Nephron progenitor cell (in vitro differentiated cells): Measurements from ENCODE around the gene ATF7IP2.
"Not testable (repeated sequence)": the region's sequence is repeated elsewhere in the genome, so short reads cannot be mapped to it uniquely, and the experiment has no call there.

ENCODE experiments used
- DNase-seq: peaks from one replicate; pipeline ENCODE4 v3.0.0; 2021
- H3K27ac Mint-ChIP-seq: 2 replicates; pipeline ENCODE4 v1.8.0; 2021; ENCODE audit warnings: mild to moderate bottlenecking, moderate library complexity, mixed read lengths
- H3K27me3 Mint-ChIP-seq: 2 replicates; pipeline ENCODE4 v1.8.0; 2021; ENCODE audit warnings: mild to moderate bottlenecking, low read depth, mixed read lengths; ENCODE audit not compliant: poor library complexity
- H3K36me3 Mint-ChIP-seq: 2 replicates; pipeline ENCODE4 v1.8.0; 2021; ENCODE audit warnings: low read depth, mixed read lengths
- H3K4me1 Mint-ChIP-seq: 2 replicates; pipeline ENCODE4 v1.8.0; 2021; ENCODE audit warnings: mixed read lengths
- H3K4me3 Mint-ChIP-seq: 2 replicates; pipeline ENCODE4 v1.8.0; 2021; ENCODE audit warnings: mild to moderate bottlenecking, moderate library complexity, mixed read lengths
- H3K9me3 Mint-ChIP-seq: 2 replicates; pipeline ENCODE4 v1.8.0; 2021; ENCODE audit warnings: mild to moderate bottlenecking, moderate library complexity, mixed read lengths
- CTCF ChIP-seq: fragments of 200-600 bp; sonication (generic); IDR thresholded peaks from 2 replicates; pipeline ENCODE4 v1.5.0; 2021; ENCODE audit warnings: antibody characterized with exemption

Gene ATF7IP2

GRCh38 chr16:10408824-10409381 lies 23.0 kb downstream of the ATF7IP2 start:
- Mint-ChIP-seq H3K36me3 (peaks cover 100% of the 10 kb centered on the region), H3K4me3 (no peak overlapping the region), H3K27ac (no peak overlapping the region), H3K27me3 (peaks cover 8% of the 10 kb centered on the region), H3K4me1 (no peaks in the 10 kb centered on the region), H3K9me3 (peaks cover 100% of the 10 kb centered on the region)
- no peak for TF ChIP-seq CTCF
- DNase-seq = no peak

GRCh38 chr16:10409713-10410112 lies 23.9 kb downstream of the ATF7IP2 start:
- peaks cover 100% of the 10 kb centered on the region for H3K9me3 Mint-ChIP-seq
- H3K4me3 Mint-ChIP-seq = not testable (repeated sequence)

GRCh38 chr16:10410469-10410868 lies 24.6 kb downstream of the ATF7IP2 start:
- Mint-ChIP-seq H3K4me3 (no peak overlapping the region), H3K9me3 (peaks cover 100% of the 10 kb centered on the region), H3K27me3 (peaks cover 8% of the 10 kb centered on the region), H3K4me1 (no peaks in the 10 kb centered on the region), H3K36me3 (peaks cover 100% of the 10 kb centered on the region), H3K27ac (no peak overlapping the region)
- TF ChIP-seq CTCF = no peak
- no peak for DNase-seq

More at GRCh38 chr16:10409713-10410112, 23.9 kb downstream of the ATF7IP2 start:
- not testable (repeated sequence) for H3K27ac Mint-ChIP-seq, H3K4me1 Mint-ChIP-seq, DNase-seq, H3K27me3 Mint-ChIP-seq
- peaks cover 100% of the 10 kb centered on the region for H3K36me3 Mint-ChIP-seq

GRCh38 chr16:10412935-10413601 lies 27.2 kb downstream of the ATF7IP2 start:
- no peak for DNase-seq

GRCh38 chr16:10418204-10418603 lies 32.3 kb downstream of the ATF7IP2 start:
- H3K27me3 Mint-ChIP-seq, H3K4me1 Mint-ChIP-seq, DNase-seq, H3K27ac Mint-ChIP-seq, H3K4me3 Mint-ChIP-seq: not testable (repeated sequence)
- Mint-ChIP-seq H3K36me3 (peaks cover 98% of the 10 kb centered on the region), H3K9me3 (peaks cover 79% of the 10 kb centered on the region)

More at GRCh38 chr16:10412935-10413601, 27.2 kb downstream of the ATF7IP2 start:
- Mint-ChIP-seq H3K4me1 (no peaks in the 10 kb centered on the region), H3K36me3 (peaks cover 100% of the 10 kb centered on the region), H3K9me3 (peaks cover 100% of the 10 kb centered on the region), H3K27ac (no peak overlapping the region), H3K27me3 (peaks cover 5% of the 10 kb centered on the region), H3K4me3 (no peak overlapping the region)
- no peak for TF ChIP-seq CTCF

GRCh38 chr16:10419701-10420100 lies 33.8 kb downstream of the ATF7IP2 start:
- H3K4me1 Mint-ChIP-seq = no peaks in the 10 kb centered on the region
- no peak for TF ChIP-seq CTCF
- H3K27ac Mint-ChIP-seq = no peak overlapping the region
- peaks cover 70% of the 10 kb centered on the region for H3K9me3 Mint-ChIP-seq
- no peak for DNase-seq
- no peak overlapping the region for H3K4me3 Mint-ChIP-seq
- peaks cover 98% of the 10 kb centered on the region for H3K36me3 Mint-ChIP-seq
- H3K27me3 Mint-ChIP-seq = no peaks in the 10 kb centered on the region

GRCh38 chr16:10421596-10421995 lies 35.7 kb downstream of the ATF7IP2 start:
- no peak for DNase-seq
- no peaks in the 10 kb centered on the region for H3K27me3 Mint-ChIP-seq
- no peak overlapping the region for H3K27ac Mint-ChIP-seq
- no peak for TF ChIP-seq CTCF
- no peaks in the 10 kb centered on the region for H3K4me1 Mint-ChIP-seq
- peaks cover 51% of the 10 kb centered on the region for H3K9me3 Mint-ChIP-seq
- H3K4me3 Mint-ChIP-seq = no peak overlapping the region
- peaks cover 86% of the 10 kb centered on the region for H3K36me3 Mint-ChIP-seq
